Prostate gland (tissue), 2 donors: ENCODE measurements around the gene TASP1. TPM values are rescaled to one million over a fixed set of nuclear protein-coding genes. Genes with fewer than 3 reads are reported as not detected.
"Not testable (repeated sequence)": the region's sequence is repeated elsewhere in the genome, so short reads cannot be mapped to it uniquely, and the experiment has no call there.

ENCODE experiments used
- DNase-seq: peaks from one replicate; pipeline ENCODE4 v3.0.0-alpha.2; 2019; ENCODE audit warnings: low spot score
- H3K27ac ChIP-seq, 2 donors: fragments of 200-600 bp; sonication (generic); 2 replicates each; pipeline ENCODE4 v1.5.1; 2017 to 2019
- H3K27me3 ChIP-seq: fragments of 200-600 bp; sonication (generic); replicated peaks from 2 replicates; pipeline ENCODE4 v1.5.1; 2019; ENCODE audit not compliant: insufficient read depth
- H3K36me3 ChIP-seq, 2 donors: fragments of 200-600 bp; sonication (generic); 1 replicate in 1 of 2; 2 replicates in 1 of 2; pipeline versions ENCODE4 v1.5.1 to v1.8.1; 2017 to 2019
- H3K4me1 ChIP-seq: fragments of 200-600 bp; sonication (generic); replicated peaks from 2 replicates; pipeline ENCODE4 v1.5.1; 2019
- H3K4me3 ChIP-seq, 2 donors: fragments of 200-600 bp; sonication (generic); 2 replicates each; pipeline ENCODE4 v1.5.1; 2017 to 2019
- H3K9me3 ChIP-seq: fragments of 200-600 bp; sonication (generic); 2 replicates; pipeline ENCODE4 v1.5.1; 2017
- POLR2A ChIP-seq: fragments of 450-650 bp; IDR thresholded peaks from one replicate; pipeline ENCODE4 v1.6.1; 2016; ENCODE audit warnings: antibody characterized with exemption, mild to moderate bottlenecking
- POLR2AphosphoS5 ChIP-seq: sonication (generic); formaldehyde crosslinking; IDR thresholded peaks from one replicate; pipeline ENCODE4 v1.6.1; 2017; ENCODE audit warnings: antibody characterized with exemption
- WGBS: methylation state at CpG from one replicate; pipeline ENCODE4 v1.1.5; 2018; 5-methylcytosine and 5-hydroxymethylcytosine counted together
- intact Hi-C: fragments of 100-400 bp; cut with DNase I; formaldehyde crosslinking; loops from one replicate; pipeline ENCODE4 v1.14.2; 2022
- total RNA-seq, 2 donors: library from RNA; depleted of rRNA; stranded (reverse); fragments of >200 nt; gene quantifications; one replicate each; pipeline ENCODE4 v1.1.0, GENCODE V29; 2016
- TF ChIP-seq, protein P1 (sequence below), 4 experiments: fragments of 200-600 bp in 2 of 4; fragments of 450-650 bp in 2 of 4; sonication (generic) in 2 of 4; IDR thresholded peaks; 1 replicate in 3 of 4; 2 replicates in 1 of 4; pipeline ENCODE4 v1.5.1; 2016 to 2019; ENCODE audit warnings: antibody characterized with exemption in 4 of 4, mild to moderate bottlenecking in 2 of 4, moderate library complexity in 2 of 4

TASP1 gene
- total RNA-seq, 2 donors from 2014 or later = 9.3 to 14.2 TPM

DNA sequence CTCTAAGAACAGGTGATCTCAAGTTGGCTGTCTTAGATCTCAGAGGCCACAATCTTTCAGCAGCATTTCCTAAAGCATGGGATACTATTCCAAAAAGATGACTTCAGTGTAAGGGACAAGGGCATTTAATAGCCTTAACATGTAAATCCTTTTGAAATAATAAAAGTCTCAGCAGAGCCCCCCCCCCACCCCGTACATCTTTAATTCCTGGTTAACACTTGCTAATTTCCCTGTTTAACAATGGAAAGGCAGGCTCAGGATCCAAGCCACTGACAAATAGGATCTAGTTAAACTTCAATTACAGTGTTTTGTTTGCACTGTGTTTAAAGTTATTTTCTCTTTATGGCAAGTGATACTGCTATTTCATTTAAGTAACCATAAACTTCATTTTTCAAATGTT lies 12.0 kb downstream of the TASP1 start:
- no peaks in the 10 kb centered on the region for H3K36me3 ChIP-seq
- TF ChIP-seq POLR2A (no peak), POLR2AphosphoS5 (no peak)
- TF ChIP-seq, protein P1, sequence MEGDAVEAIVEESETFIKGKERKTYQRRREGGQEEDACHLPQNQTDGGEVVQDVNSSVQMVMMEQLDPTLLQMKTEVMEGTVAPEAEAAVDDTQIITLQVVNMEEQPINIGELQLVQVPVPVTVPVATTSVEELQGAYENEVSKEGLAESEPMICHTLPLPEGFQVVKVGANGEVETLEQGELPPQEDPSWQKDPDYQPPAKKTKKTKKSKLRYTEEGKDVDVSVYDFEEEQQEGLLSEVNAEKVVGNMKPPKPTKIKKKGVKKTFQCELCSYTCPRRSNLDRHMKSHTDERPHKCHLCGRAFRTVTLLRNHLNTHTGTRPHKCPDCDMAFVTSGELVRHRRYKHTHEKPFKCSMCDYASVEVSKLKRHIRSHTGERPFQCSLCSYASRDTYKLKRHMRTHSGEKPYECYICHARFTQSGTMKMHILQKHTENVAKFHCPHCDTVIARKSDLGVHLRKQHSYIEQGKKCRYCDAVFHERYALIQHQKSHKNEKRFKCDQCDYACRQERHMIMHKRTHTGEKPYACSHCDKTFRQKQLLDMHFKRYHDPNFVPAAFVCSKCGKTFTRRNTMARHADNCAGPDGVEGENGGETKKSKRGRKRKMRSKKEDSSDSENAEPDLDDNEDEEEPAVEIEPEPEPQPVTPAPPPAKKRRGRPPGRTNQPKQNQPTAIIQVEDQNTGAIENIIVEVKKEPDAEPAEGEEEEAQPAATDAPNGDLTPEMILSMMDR (IDR thresholded peaks at IDR 0.05) = no peak
- H3K4me3 ChIP-seq = no peak overlapping the region
- H3K4me1 ChIP-seq = no peaks in the 10 kb centered on the region
- 56% methylated on average over 1 of the region's 1 CpG for WGBS
- intact Hi-C loops = no loop called here
- no peak overlapping the region for H3K27ac ChIP-seq
- DNase-seq = no peak
- no peaks in the 10 kb centered on the region for H3K9me3 ChIP-seq
- no peaks in the 10 kb centered on the region for H3K27me3 ChIP-seq

DNA sequence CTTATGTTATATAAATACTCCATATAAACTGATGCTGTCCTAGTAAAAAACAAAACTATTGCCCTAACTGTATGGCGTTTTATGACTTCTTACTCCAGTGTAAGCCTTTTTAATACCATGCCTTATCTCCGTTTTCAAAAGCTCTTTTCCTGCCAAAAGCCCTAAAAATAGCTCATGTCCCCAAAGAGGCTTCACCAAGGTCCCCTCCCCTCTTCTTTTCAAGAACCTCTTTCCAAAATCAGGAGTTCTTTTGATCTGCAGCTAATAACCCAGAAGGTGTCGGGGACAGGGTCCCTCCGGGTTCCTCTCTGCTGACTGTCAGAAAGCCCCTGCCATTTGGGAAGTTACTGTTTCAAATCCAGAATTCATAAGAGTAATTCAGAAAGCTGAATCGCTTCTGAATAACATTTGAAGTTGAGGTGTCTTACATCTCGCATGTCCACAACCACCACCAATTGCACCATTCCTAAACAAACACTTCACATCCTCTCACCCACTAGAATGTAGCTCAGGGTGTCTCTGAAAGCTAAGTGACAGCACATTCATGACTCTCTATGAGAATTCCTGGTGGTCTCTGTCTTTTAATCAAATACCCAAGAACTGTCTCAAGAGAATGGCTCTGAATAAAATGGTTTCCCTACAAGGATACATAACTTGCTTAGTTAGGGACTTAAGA lies 13.3 kb downstream of the TASP1 start:
- Histone ChIP-seq H3K9me3 (no peaks in the 10 kb centered on the region), H3K4me1 (no peaks in the 10 kb centered on the region), H3K27ac (no peak overlapping the region), H3K36me3 (no peaks in the 10 kb centered on the region), H3K27me3 (no peaks in the 10 kb centered on the region), H3K4me3 (no peak overlapping the region)
- no peak for DNase-seq
- TF ChIP-seq POLR2A = no peak
- no peak for TF ChIP-seq POLR2AphosphoS5
- TF ChIP-seq, protein P1 (IDR thresholded peaks at IDR 0.05) = no peak
- WGBS = 70% methylated on average over 6 of the region's 6 CpGs
- intact Hi-C loops = no loop called here

DNA sequence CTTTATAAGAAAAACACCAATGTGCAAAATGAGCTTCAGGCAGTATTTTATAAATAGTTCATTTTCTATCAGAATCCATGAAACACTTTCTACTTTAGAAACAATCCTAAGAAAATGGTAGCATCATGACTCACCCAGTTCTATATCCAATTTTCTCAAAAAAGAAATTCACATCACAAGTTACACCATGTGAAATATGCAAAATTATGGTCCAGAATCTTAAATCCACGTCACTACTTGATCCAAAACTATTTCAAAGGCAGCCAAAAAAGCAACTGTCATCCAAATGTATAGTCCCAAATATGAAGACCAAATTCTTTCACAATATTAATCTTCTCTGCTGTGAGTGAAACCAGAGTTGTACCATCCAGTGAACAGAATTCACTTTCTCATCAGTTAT lies 19.3 kb downstream of the TASP1 start:
- H3K27ac ChIP-seq, H3K4me3 ChIP-seq, H3K36me3 ChIP-seq, DNase-seq, intact Hi-C loops, H3K9me3 ChIP-seq, H3K27me3 ChIP-seq, H3K4me1 ChIP-seq: not testable (repeated sequence)
- 87% methylated on average over 1 of the region's 1 CpG for WGBS

DNA sequence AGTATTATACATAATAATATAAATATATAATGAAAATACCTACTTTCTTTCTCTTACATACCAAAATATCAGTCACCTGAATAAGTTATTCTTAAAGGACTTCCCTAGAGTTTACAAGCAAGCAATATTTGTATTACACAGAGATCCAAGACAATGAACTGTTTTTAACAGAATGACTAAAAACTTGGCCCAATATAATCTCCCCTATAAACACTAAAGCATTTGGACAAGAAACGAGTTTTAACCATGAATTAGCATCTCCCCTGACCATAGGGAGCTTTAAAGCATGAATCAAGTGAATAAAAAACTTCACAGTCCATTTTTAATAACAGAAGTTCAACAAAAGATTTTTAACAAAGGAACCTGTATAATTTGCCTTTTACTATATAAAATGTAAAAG lies 20.3 kb downstream of the TASP1 start:
- WGBS = 6% methylated on average over 1 of the region's 1 CpG
- intact Hi-C loops, H3K27me3 ChIP-seq, H3K4me3 ChIP-seq, H3K4me1 ChIP-seq, H3K9me3 ChIP-seq, DNase-seq, H3K27ac ChIP-seq, H3K36me3 ChIP-seq: not testable (repeated sequence)

DNA sequence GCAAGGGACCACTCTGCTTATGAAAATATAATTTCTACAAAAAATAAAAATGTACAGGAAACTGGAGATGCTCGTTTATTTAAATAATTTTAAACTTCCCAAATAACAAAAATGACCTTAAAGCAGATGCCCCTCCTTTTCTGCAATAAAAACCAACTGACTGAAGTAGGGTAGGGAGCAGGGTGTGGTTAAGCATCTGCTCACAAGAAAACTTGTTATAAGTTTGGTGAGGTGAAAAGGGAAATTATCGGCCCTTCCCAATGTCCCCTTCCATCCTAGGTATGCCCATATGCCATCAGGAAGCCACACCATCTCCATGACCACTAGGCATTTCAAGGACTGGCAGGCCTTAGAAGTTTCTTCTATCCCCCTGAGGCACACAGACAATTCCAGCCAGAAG lies 21.1 kb downstream of the TASP1 start:
- H3K27ac ChIP-seq, H3K9me3 ChIP-seq, H3K4me3 ChIP-seq, H3K36me3 ChIP-seq, DNase-seq, H3K4me1 ChIP-seq, intact Hi-C loops, H3K27me3 ChIP-seq: not testable (repeated sequence)
- 57% methylated on average over 2 of the region's 2 CpGs for WGBS

DNA sequence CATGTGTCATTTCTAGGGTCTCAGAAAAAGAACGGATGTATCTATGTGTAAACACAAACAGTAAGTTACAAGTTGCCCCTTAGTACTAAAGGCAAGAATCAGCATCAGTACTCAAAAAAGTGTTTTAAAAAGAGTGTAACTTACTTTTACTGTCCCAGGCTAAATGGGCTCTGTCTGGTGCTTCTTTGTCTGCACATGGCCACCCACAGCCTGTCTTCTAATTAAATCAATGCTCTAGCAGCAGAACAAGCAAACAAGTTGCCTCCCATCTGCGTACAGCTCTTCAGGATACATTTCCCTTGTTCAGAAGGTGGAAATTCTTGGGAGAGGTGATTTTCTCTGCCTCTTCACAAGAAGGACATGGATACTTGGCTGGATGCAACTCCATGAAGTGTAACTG lies 22.0 kb downstream of the TASP1 start:
- H3K9me3 ChIP-seq, DNase-seq, H3K36me3 ChIP-seq, H3K27ac ChIP-seq, H3K27me3 ChIP-seq, H3K4me1 ChIP-seq, intact Hi-C loops, H3K4me3 ChIP-seq: not testable (repeated sequence)
- WGBS = 72% methylated on average over 2 of the region's 2 CpGs

DNA sequence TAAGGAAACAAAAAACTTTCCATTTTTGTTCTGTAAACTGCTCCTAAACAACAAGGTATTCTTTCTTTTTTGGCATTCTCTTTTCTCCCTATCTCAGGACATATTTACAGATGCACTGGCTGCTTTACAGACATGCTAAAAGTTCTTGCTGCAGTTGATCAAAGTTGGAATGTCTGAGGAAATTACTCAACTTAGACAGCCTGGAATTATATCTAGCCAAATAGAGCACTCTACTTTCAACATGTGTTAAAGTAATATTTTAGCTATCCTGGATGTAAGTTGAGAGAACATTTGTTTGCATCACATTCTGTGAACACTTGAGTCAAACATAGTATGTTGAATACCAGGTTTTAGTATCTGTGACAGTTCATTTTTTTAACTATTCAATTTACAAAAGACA lies 24.8 kb downstream of the TASP1 start:
- no peak for TF ChIP-seq POLR2AphosphoS5
- TF ChIP-seq, protein P1 (IDR thresholded peaks at IDR 0.05) = no peak
- no peak for TF ChIP-seq POLR2A

More for the DNA sequence above, 24.8 kb downstream of the TASP1 start:
- no peak for DNase-seq
- Histone ChIP-seq H3K27me3 (no peaks in the 10 kb centered on the region), H3K36me3 (no peaks in the 10 kb centered on the region), H3K4me1 (no peaks in the 10 kb centered on the region), H3K4me3 (no peak overlapping the region), H3K27ac (no peak overlapping the region), H3K9me3 (no peaks in the 10 kb centered on the region)
- intact Hi-C loops = no loop called here
